Prostate gland (tissue), 2 donors: ENCODE measurements around the gene CEP112.

Experiments
- CTCF ChIP-seq, 4 experiments: fragments of 200-600 bp in 2 of 4; fragments of 450-650 bp in 2 of 4; sonication (generic) in 2 of 4; IDR thresholded peaks; 1 replicate in 3 of 4; 2 replicates in 1 of 4; pipeline ENCODE4 v1.5.1; 2016 to 2019; ENCODE audit warnings: antibody characterized with exemption in 4 of 4, mild to moderate bottlenecking in 2 of 4, moderate library complexity in 2 of 4
- POLR2A ChIP-seq: fragments of 450-650 bp; IDR thresholded peaks from one replicate; pipeline ENCODE4 v1.6.1; 2016; ENCODE audit warnings: antibody characterized with exemption, mild to moderate bottlenecking

- TF ChIP-seq POLR2A (no peak), CTCF (IDR thresholded peaks at IDR 0.05) (no peak)
These were observed 401.7 kb downstream of the CEP112 start for GRCh38 chr17:65790241-65790640.
